Neural progenitor cell (in vitro differentiated cells): ENCODE data around the gene DDX27. TPM values are rescaled to one million over a fixed set of nuclear protein-coding genes. Genes with fewer than 3 reads are reported as not detected.

ENCODE experiments used
- DNase-seq: peaks from one replicate; pipeline ENCODE4 v3.0.0-alpha.2; 2016; ENCODE audit warnings: low spot score
- H2AFZ ChIP-seq: fragments of 200-600 bp; sonication (generic); replicated peaks from 2 replicates; pipeline ENCODE4 v1.6.1; 2016; ENCODE audit warnings: antibody characterized with exemption
- H3F3A ChIP-seq: fragments of 200-600 bp; sonication (generic); 2 replicates; pipeline ENCODE4 v1.6.1; 2016; ENCODE audit warnings: antibody characterized with exemption, low read depth
- H3K27ac ChIP-seq: fragments of 200-600 bp; sonication (generic); 2 replicates; pipeline ENCODE4 v1.5.1; 2016; ENCODE audit warnings: mild to moderate bottlenecking
- H3K27me3 ChIP-seq: fragments of 200-600 bp; sonication (generic); 2 replicates; pipeline ENCODE4 v1.6.1; 2016; ENCODE audit warnings: mild to moderate bottlenecking, moderate library complexity
- H3K36me3 ChIP-seq: fragments of 200-600 bp; sonication (generic); 2 replicates; pipeline ENCODE4 v1.5.1; 2016
- H3K4me1 ChIP-seq: fragments of 200-600 bp; sonication (generic); 2 replicates; pipeline ENCODE4 v1.6.1; 2016; ENCODE audit warnings: mixed run types
- H3K4me2 ChIP-seq: fragments of 200-600 bp; sonication (generic); 2 replicates; pipeline ENCODE4 v1.6.1; 2016
- H3K4me3 ChIP-seq: fragments of 200-600 bp; sonication (generic); 2 replicates; pipeline ENCODE4 v1.5.1; 2016
- H3K79me2 ChIP-seq: fragments of 200-600 bp; sonication (generic); 2 replicates; pipeline ENCODE4 v1.6.1; 2016; ENCODE audit warnings: low read depth
- H3K9ac ChIP-seq: fragments of 200-600 bp; sonication (generic); 2 replicates; pipeline ENCODE4 v1.6.1; 2016
- H3K9me3 ChIP-seq: fragments of 200-600 bp; sonication (generic); 2 replicates; pipeline ENCODE4 v1.5.1; 2016; ENCODE audit warnings: low read depth
- H4K20me1 ChIP-seq: fragments of 200-600 bp; sonication (generic); 2 replicates; pipeline ENCODE4 v1.6.1; 2016; ENCODE audit warnings: low read depth
- H3K27ac Mint-ChIP-seq: 3 replicates; pipeline ENCODE4 v1.8.0; 2021; ENCODE audit warnings: mixed read lengths
- H3K27me3 Mint-ChIP-seq: 2 replicates; pipeline ENCODE4 v1.8.0; 2022; ENCODE audit warnings: low read depth, mild to moderate bottlenecking, inconsistent platforms, moderate library complexity, mixed read lengths; ENCODE audit not compliant: insufficient read depth
- H3K36me3 Mint-ChIP-seq: 3 replicates; pipeline ENCODE4 v1.8.0; 2021; ENCODE audit warnings: mixed read lengths
- H3K4me1 Mint-ChIP-seq: 3 replicates; pipeline ENCODE4 v1.8.0; 2021; ENCODE audit warnings: mixed read lengths
- H3K4me3 Mint-ChIP-seq: 3 replicates; pipeline ENCODE4 v1.8.0; 2021; ENCODE audit warnings: mild to moderate bottlenecking, moderate library complexity, mixed read lengths
- H3K9me3 Mint-ChIP-seq: 3 replicates; pipeline ENCODE4 v1.8.0; 2020; ENCODE audit warnings: mixed read lengths
- CTCF ChIP-seq: fragments of 200-600 bp; sonication (generic); IDR thresholded peaks from 2 replicates; pipeline ENCODE4 v1.5.1; 2017; ENCODE audit warnings: antibody characterized with exemption, mild to moderate bottlenecking
- EZH2 ChIP-seq: fragments of 200-600 bp; sonication (generic); IDR thresholded peaks from 2 replicates; pipeline ENCODE4 v1.6.1; 2017; ENCODE audit warnings: antibody characterized with exemption, mild to moderate bottlenecking, moderate library complexity
- EZH2phosphoT487 ChIP-seq: fragments of 200-600 bp; sonication (generic); IDR thresholded peaks from 2 replicates; pipeline ENCODE4 v1.6.1; 2017; ENCODE audit warnings: antibody characterized with exemption
- total RNA-seq: library from RNA; depleted of rRNA; stranded (reverse); fragments of >200 nt; gene quantifications from 2 replicates; pipeline ENCODE4 v1.2.3, GENCODE V29; 2015; ENCODE audit warnings: low replicate concordance

DDX27 gene
- total RNA-seq, 1 donor from 2014 or later = 27.3 TPM

- peaks cover 7% of the 10 kb centered on the region for H3K36me3 Mint-ChIP-seq
- H3K27me3 ChIP-seq = no peaks in the 10 kb centered on the region
- no peaks in the 10 kb centered on the region for H3K9me3 ChIP-seq
- no peak for DNase-seq
- H3K9me3 Mint-ChIP-seq = no peaks in the 10 kb centered on the region
- no peak overlapping the region for H3K4me2 ChIP-seq
- H4K20me1 ChIP-seq = peaks cover 80% of the 10 kb centered on the region
- peaks cover 10% of the 10 kb centered on the region for H3K4me1 ChIP-seq
- no peak overlapping the region for H3K27ac ChIP-seq
- no peak overlapping the region for H3K27ac Mint-ChIP-seq
- H3K79me2 ChIP-seq = peaks cover 84% of the 10 kb centered on the region
- H3K4me3 Mint-ChIP-seq = no peak overlapping the region
- no peak overlapping the region for H3K9ac ChIP-seq
- H3K27me3 Mint-ChIP-seq = no peaks in the 10 kb centered on the region
- H3K4me3 ChIP-seq = no peak overlapping the region
- peaks cover 14% of the 10 kb centered on the region for H3F3A ChIP-seq
- no peaks in the 10 kb centered on the region for H3K36me3 ChIP-seq
- peaks cover 41% of the 10 kb centered on the region for H3K4me1 Mint-ChIP-seq
- TF ChIP-seq EZH2 (no peak), CTCF (no peak), EZH2phosphoT487 (no peak)
- H2AFZ ChIP-seq = no peak overlapping the region
Measured at GRCh38 chr20:49184691-49185070, 34.5 kb upstream of the DDX27 start.

- H3K9me3 ChIP-seq = no peaks in the 10 kb centered on the region
- H3K27ac Mint-ChIP-seq = no peak overlapping the region
- H4K20me1 ChIP-seq = peaks cover 75% of the 10 kb centered on the region
- H3K9ac ChIP-seq = no peak overlapping the region
- no peak overlapping the region for H3K4me3 Mint-ChIP-seq
- peaks cover 6% of the 10 kb centered on the region for H3K4me1 ChIP-seq
- TF ChIP-seq EZH2phosphoT487 = no peak
- TF ChIP-seq CTCF = no peak
- no peak for TF ChIP-seq EZH2
- no peaks in the 10 kb centered on the region for H3K27me3 ChIP-seq
- no peaks in the 10 kb centered on the region for H3K27me3 Mint-ChIP-seq
- H3K36me3 ChIP-seq = no peaks in the 10 kb centered on the region
- no peak overlapping the region for H3K27ac ChIP-seq
- no peak overlapping the region for H3K4me3 ChIP-seq
- H2AFZ ChIP-seq = no peak overlapping the region
- no peaks in the 10 kb centered on the region for H3K9me3 Mint-ChIP-seq
- H3K79me2 ChIP-seq = peaks cover 79% of the 10 kb centered on the region
- H3K4me2 ChIP-seq = no peak overlapping the region
- H3F3A ChIP-seq = peaks cover 12% of the 10 kb centered on the region
- peaks cover 38% of the 10 kb centered on the region for H3K4me1 Mint-ChIP-seq
- H3K36me3 Mint-ChIP-seq = peaks cover 7% of the 10 kb centered on the region
- DNase-seq = no peak
Measured at GRCh38 chr20:49185071-49185761, 34.0 kb upstream of the DDX27 start.

- Histone ChIP-seq H3K9me3 (no peaks in the 10 kb centered on the region), H4K20me1 (peaks cover 60% of the 10 kb centered on the region), H3K9ac (peak overlapping the region; percentile 84), H3K4me2 (peak overlapping the region; percentile 93), H3F3A (peaks cover 5% of the 10 kb centered on the region), H3K27me3 (no peaks in the 10 kb centered on the region), H3K4me3 (peak overlapping the region; percentile 96), H3K79me2 (peaks cover 64% of the 10 kb centered on the region), H3K4me1 (peaks cover 6% of the 10 kb centered on the region), H3K36me3 (no peaks in the 10 kb centered on the region), H2AFZ (no peak overlapping the region), H3K27ac (no peak overlapping the region)
- TF ChIP-seq EZH2 (no peak), EZH2phosphoT487 (no peak), CTCF (no peak)
- Mint-ChIP-seq H3K36me3 (peaks cover 7% of the 10 kb centered on the region), H3K4me3 (peak overlapping the region; percentile 94), H3K27me3 (no peaks in the 10 kb centered on the region), H3K4me1 (peaks cover 29% of the 10 kb centered on the region), H3K9me3 (no peaks in the 10 kb centered on the region), H3K27ac (peak overlapping the region; percentile 63)
- DNase-seq = peak; percentile 49
Measured at GRCh38 chr20:49186535-49187329, 32.5 kb upstream of the DDX27 start.
